Testis (tissue), 3 donors: Measurements from ENCODE around the gene TENM4. TPM values are rescaled to one million over a fixed set of nuclear protein-coding genes. Genes with fewer than 3 reads are reported as not detected.

Experiments
- DNase-seq: peaks from one replicate; pipeline ENCODE4 v3.0.0-alpha.2; 2019
- H3K27ac ChIP-seq, 2 donors: fragments of 200-600 bp; sonication (generic); one replicate each; pipeline ENCODE4 v1.5.1; 2019
- H3K27me3 ChIP-seq: fragments of 200-600 bp; sonication (generic); one replicate; pipeline ENCODE4 v1.5.1; 2019
- H3K36me3 ChIP-seq: fragments of 200-600 bp; sonication (generic); one replicate; pipeline ENCODE4 v1.5.1; 2017; ENCODE audit warnings: low read depth; ENCODE audit errors: missing control alignments
- H3K4me1 ChIP-seq: fragments of 200-600 bp; sonication (generic); one replicate; pipeline ENCODE4 v1.5.1; 2019
- H3K4me3 ChIP-seq, 2 donors: fragments of 200-600 bp; sonication (generic); one replicate each; pipeline ENCODE4 v1.5.1; 2017 to 2019
- H3K9me3 ChIP-seq: fragments of 200-600 bp; sonication (generic); one replicate; pipeline ENCODE4 v1.5.1; 2017
- CTCF ChIP-seq, 3 experiments: fragments of 450-650 bp in 2 of 3; fragments of 200-600 bp in 1 of 3; sonication (generic) in 1 of 3; IDR thresholded peaks; one replicate each; pipeline ENCODE4 v1.5.1; 2016 to 2019; ENCODE audit warnings: antibody characterized with exemption in 3 of 3, mild to moderate bottlenecking in 2 of 3, moderate library complexity in 1 of 3
- POLR2A ChIP-seq: fragments of 450-650 bp; IDR thresholded peaks from one replicate; pipeline ENCODE4 v1.6.1; 2017; ENCODE audit warnings: antibody characterized with exemption, mild to moderate bottlenecking, moderate library complexity
- WGBS, 2 donors: methylation state at CpG; one replicate each; pipeline ENCODE4 v1.1.5; 2018; 5-methylcytosine and 5-hydroxymethylcytosine counted together
- intact Hi-C: fragments of 100-400 bp; cut with DNase I; formaldehyde crosslinking; loops from one replicate; pipeline ENCODE4 v1.15.1; 2023; ENCODE audit warnings: low total_unique reads
- polyA plus RNA-seq: library from polyadenylated mRNA; stranded (reverse); fragments of 350-450 nt; fragmentation: Illumina TruSeq; extraction: RNeasy Lipid Tissue Mini Kit (QIAGEN cat#74804); gene quantifications from one replicate; pipeline ENCODE4 v1.2.3, GENCODE V29; 2014; ENCODE audit warnings: low read depth, low replicate concordance; ENCODE audit not compliant: insufficient read depth
- total RNA-seq, 2 donors: library from RNA; depleted of rRNA; stranded (reverse); fragments of >200 nt; gene quantifications; one replicate each; pipeline ENCODE4 v1.2.3, GENCODE V29; 2016

The TENM4 gene
- total and polyA plus RNA-seq, 3 donors from 2014 or later = 10.6 to 17.9 (median 11.4) TPM

GRCh38 chr11:79346021-79346420 lies 94.8 kb downstream of the TENM4 start:
- intact Hi-C loops = no loop called here
- H3K27me3 ChIP-seq = no peaks in the 10 kb centered on the region
- H3K9me3 ChIP-seq = no peaks in the 10 kb centered on the region
- no peak overlapping the region for H3K27ac ChIP-seq
- TF ChIP-seq CTCF (IDR thresholded peaks at IDR 0.05) (no peak), POLR2A (no peak)
- no peak overlapping the region for H3K4me3 ChIP-seq
- no peaks in the 10 kb centered on the region for H3K4me1 ChIP-seq
- H3K36me3 ChIP-seq = no peaks in the 10 kb centered on the region
- DNase-seq = no peak
- 78 to 86% methylated on average over 8 of the region's 8 CpGs for WGBS, 2 donors

- TF ChIP-seq CTCF (IDR thresholded peaks at IDR 0.05) (no peak), POLR2A (no peak)
- DNase-seq = no peak
- intact Hi-C loops = no loop called here
- Histone ChIP-seq H3K27ac (no peak overlapping the region), H3K4me1 (no peaks in the 10 kb centered on the region), H3K36me3 (no peaks in the 10 kb centered on the region), H3K4me3 (no peak overlapping the region), H3K9me3 (no peaks in the 10 kb centered on the region), H3K27me3 (no peaks in the 10 kb centered on the region)
- WGBS, 2 donors = 82 to 84% methylated on average over 3 of the region's 3 CpGs
Observed at GRCh38 chr11:79344753-79345294, 96.0 kb downstream of the TENM4 start.

- Histone ChIP-seq H3K36me3 (no peaks in the 10 kb centered on the region), H3K27ac (no peak overlapping the region), H3K4me3 (no peak overlapping the region), H3K9me3 (no peaks in the 10 kb centered on the region), H3K4me1 (no peaks in the 10 kb centered on the region), H3K27me3 (no peaks in the 10 kb centered on the region)
- WGBS, 2 donors = 81 to 86% methylated on average over 5 to 6 of the region's 6 CpGs
- intact Hi-C loops = no loop called here
- no peak for DNase-seq
- TF ChIP-seq CTCF (IDR thresholded peaks at IDR 0.05) (no peak), POLR2A (no peak)
Observed at GRCh38 chr11:79342686-79343085, 98.1 kb downstream of the TENM4 start.

- 89 to 91% methylated on average over 8 of the region's 8 CpGs for WGBS, 2 donors
- DNase-seq = no peak
Observed at GRCh38 chr11:79342236-79342635, 98.6 kb downstream of the TENM4 start.

More at GRCh38 chr11:79342236-79342635, 98.6 kb downstream of the TENM4 start:
- TF ChIP-seq CTCF (IDR thresholded peaks at IDR 0.05) = no peak
- TF ChIP-seq POLR2A = no peak
- H3K27me3 ChIP-seq = no peaks in the 10 kb centered on the region
- intact Hi-C loops = no loop called here
- H3K4me1 ChIP-seq = no peaks in the 10 kb centered on the region
- no peaks in the 10 kb centered on the region for H3K36me3 ChIP-seq
- no peak overlapping the region for H3K4me3 ChIP-seq
- H3K27ac ChIP-seq = no peak overlapping the region
- no peaks in the 10 kb centered on the region for H3K9me3 ChIP-seq
